K562 (cell line): Measurements from ENCODE around the gene PACSIN2. TPM values are rescaled to one million over a fixed set of nuclear protein-coding genes. Genes with fewer than 3 reads are reported as not detected.

Experiments
- ARNT ChIP-seq, 2 experiments: fragments of 450-650 bp; IDR thresholded peaks; 2 replicates each; pipeline ENCODE4 v1.6.1; 2016; ENCODE audit warnings: mild to moderate bottlenecking in 1 of 2
- ATF1 ChIP-seq, 2 experiments: fragments of 450-650 bp in 1 of 2; IDR thresholded peaks; 2 replicates each; pipeline ENCODE4 v1.6.1; 2016; ENCODE audit warnings: missing compliant biosample characterization in 1 of 2, missing genetic modification characterization in 1 of 2
- CTBP1 ChIP-seq: fragments of 450-650 bp; IDR thresholded peaks from 2 replicates; pipeline ENCODE4 v1.6.1; 2016; ENCODE audit warnings: borderline replicate concordance
- EHMT2 ChIP-seq: fragments of 450-650 bp; IDR thresholded peaks from 2 replicates; pipeline ENCODE4 v1.6.1; 2018; ENCODE audit warnings: antibody characterized with exemption
- ESRRB ChIP-seq: fragments of 250-450 bp; sonication (Bioruptor Pico); IDR thresholded peaks from 2 replicates; pipeline ENCODE4 v1.5.0; 2020; ENCODE audit warnings: mild to moderate bottlenecking, moderate library complexity, borderline replicate concordance
- ETV5 ChIP-seq: sonication (generic); formaldehyde crosslinking; IDR thresholded peaks from 2 replicates; pipeline ENCODE4 v1.4.0; 2020; ENCODE audit warnings: low read depth, mild to moderate bottlenecking, missing genetic modification reagents
- JUND ChIP-seq, 2 experiments: IDR thresholded peaks; 2 replicates in 1 of 2; 3 replicates in 1 of 2; pipeline ENCODE4 v1.6.1; 2011; ENCODE audit warnings: borderline replicate concordance in 2 of 2, low read depth in 2 of 2, low read length in 2 of 2, improper control_type of control experiment in 1 of 2, missing biosample characterization in 1 of 2, missing genetic modification characterization in 1 of 2, missing genetic modification reagents in 1 of 2
- NCOR1 ChIP-seq: fragments of 450-650 bp; IDR thresholded peaks from 2 replicates; pipeline ENCODE4 v1.6.1; 2016; ENCODE audit warnings: mild to moderate bottlenecking, moderate library complexity
- NFE2L1 ChIP-seq: fragments of 450-650 bp; IDR thresholded peaks from 2 replicates; pipeline ENCODE4 v1.6.1; 2016; ENCODE audit warnings: missing genetic modification characterization, low read depth, mild to moderate bottlenecking, missing compliant biosample characterization, moderate library complexity, borderline replicate concordance
- NFIX ChIP-seq: fragments of 250-450 bp; sonication (Bioruptor Pico); IDR thresholded peaks from 2 replicates; pipeline ENCODE4 v1.4.0; 2020; ENCODE audit warnings: low read depth, mild to moderate bottlenecking, moderate library complexity
- PHTF2 ChIP-seq: fragments of 250-450 bp; sonication (Bioruptor Pico); IDR thresholded peaks from 2 replicates; pipeline ENCODE4 v1.5.0; 2021; ENCODE audit warnings: mild to moderate bottlenecking
- PURB ChIP-seq: sonication (generic); formaldehyde crosslinking; IDR thresholded peaks from 2 replicates; pipeline ENCODE4 v1.9.0; 2021; ENCODE audit warnings: low read depth, mild to moderate bottlenecking, missing genetic modification reagents
- SMAD1 ChIP-seq: fragments of 150-350 bp; IDR thresholded peaks from 2 replicates; pipeline ENCODE4 v1.6.1; 2014; ENCODE audit warnings: low read length, low read depth; ENCODE audit not compliant: partially characterized antibody
- SMARCC2 ChIP-seq: fragments of 450-650 bp; IDR thresholded peaks from 2 replicates; pipeline ENCODE4 v1.6.1; 2017; ENCODE audit warnings: antibody characterized with exemption, moderate library complexity, mild to moderate bottlenecking, low read depth
- SNIP1 ChIP-seq: fragments of 450-650 bp; IDR thresholded peaks from 2 replicates; pipeline ENCODE4 v1.7.1; 2017; ENCODE audit warnings: low read depth, mild to moderate bottlenecking
- U2AF2 ChIP-seq: fragments of 200-400 bp; formaldehyde crosslinking; optimal IDR thresholded peaks from 2 replicates; pipeline ENCODE3; 2017; ENCODE audit warnings: low read depth, mild to moderate bottlenecking, low read length
- ZNF217 ChIP-seq: sonication (generic); formaldehyde crosslinking; IDR thresholded peaks from 2 replicates; pipeline ENCODE4 v1.8.0; 2022; ENCODE audit warnings: mild to moderate bottlenecking, missing genetic modification reagents
- ZNF274 ChIP-seq: IDR thresholded peaks from 2 replicates; pipeline ENCODE4 v1.6.1; 2011; ENCODE audit warnings: low read depth, mild to moderate bottlenecking, low read length, moderate library complexity, borderline replicate concordance
- ZNF561 ChIP-seq: fragments of 450-650 bp; formaldehyde crosslinking; conservative IDR thresholded peaks from 2 replicates; pipeline ENCODE4 v1.4.0; 2020; ENCODE audit warnings: mild to moderate bottlenecking, moderate library complexity
- polyA plus RNA-seq, 8 experiments: library from polyadenylated mRNA; depleted of rRNA in 4 of 8; stranded (reverse) in 5 of 8; unstranded in 3 of 8; fragments of >200 nt; fragmentation: Nextera tagmentation in 2 of 8; fragmentation: Illumina TruSeq in 1 of 8; extraction: Ambion mirVana in 2 of 8; extraction: Trizol in 1 of 8; gene quantifications; 2 replicates each; pipeline versions ENCODE4 v1.2.1 to v1.2.3, GENCODE V29; 2011 to 2014; ENCODE audit warnings: inconsistent platforms in 1 of 8, missing spikeins in 1 of 8
- total RNA-seq, 7 experiments: library from RNA; depleted of rRNA in 6 of 7; stranded (reverse); fragments of >200 nt in 6 of 7; fragmentation: Illumina TruSeq in 2 of 7; extraction: Trizol in 2 of 7; gene quantifications; 2 replicates each; pipeline versions ENCODE4 v1.2.1 to v1.2.3, GENCODE V29; 2011 to 2021; ENCODE audit warnings: low replicate concordance in 1 of 7
- TF ChIP-seq, protein P1 (sequence below), 2 experiments: fragments of 150-350 bp in 1 of 2; IDR thresholded peaks; 2 replicates each; pipeline ENCODE4 v1.6.1; 2012 to 2016; ENCODE audit warnings: low read depth in 2 of 2, low read length in 2 of 2, mild to moderate bottlenecking in 1 of 2, moderate library complexity in 1 of 2
- TF ChIP-seq, protein P2 (sequence below): IDR thresholded peaks from 2 replicates; pipeline ENCODE4 v1.6.1; 2011; ENCODE audit not compliant: insufficient read length; ENCODE audit errors: extremely low read depth
- TF ChIP-seq, protein P3 (sequence below): sonication (generic); formaldehyde crosslinking; IDR thresholded peaks from 2 replicates; pipeline ENCODE4 v1.8.0; 2022; ENCODE audit warnings: missing genetic modification reagents, mild to moderate bottlenecking, borderline replicate concordance

PACSIN2 gene
- total and polyA plus RNA-seq, 9 of the 15 experiments (the other 6 are each of a cell fraction or from before 2014, with no cell fraction given): 0.45 to 45.1 (median 23.9) TPM

DNA sequence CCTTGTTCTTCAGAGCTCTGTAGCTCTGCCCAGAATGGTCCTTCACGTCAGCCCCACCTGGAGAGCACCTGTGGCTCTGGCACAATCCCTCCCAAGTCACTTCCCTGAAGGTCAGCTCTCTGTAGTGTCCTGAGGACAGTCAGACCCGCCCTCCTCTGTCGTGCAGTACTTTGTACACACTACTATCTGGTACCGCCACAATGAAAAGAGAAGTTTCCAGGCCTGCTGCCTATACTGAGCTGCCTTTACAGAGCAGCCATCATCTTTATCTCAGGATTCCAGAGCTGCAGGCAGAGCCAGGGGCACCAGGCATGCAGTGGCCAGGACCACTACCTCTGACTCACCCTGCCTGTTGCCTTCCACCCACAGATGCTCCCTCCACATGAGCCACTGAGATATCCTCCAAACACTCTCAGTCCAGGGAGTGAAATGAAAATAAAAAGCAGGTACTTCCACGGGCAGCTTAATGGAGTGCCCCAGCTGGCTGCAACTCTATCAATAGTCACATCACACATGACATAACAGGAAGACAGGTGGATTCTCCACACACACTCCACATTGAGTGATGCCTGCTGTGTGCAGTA, 7.3 kb downstream of the PACSIN2 start (continued):
- TF ChIP-seq PHTF2 (CRISPR knock-in tag) (no peak), SMAD1 (no peak), ZNF274 (no peak), NFIX (CRISPR knock-in tag) (no peak), U2AF2 (no peak), SMARCC2 (peak; percentile 88; the same call in 1 of the 2 replicates), EHMT2 (no peak), NFE2L1 (tag) (no peak), CTBP1 (peak; percentile 98), ATF1 (CRISPR knock-in tag; IDR thresholded peaks at IDR 0.05) (no peak), ATF1 (tag; IDR thresholded peaks at IDR 0.05) (peak; percentile 19; the same call in 1 of the 2 replicates), ZNF217 (no peak), PURB (CRISPR knock-in tag) (no peak), JUND (IDR thresholded peaks at IDR 0.05; ENCODE audit: borderline replicate concordance, low read depth, low read length) (peak; percentile 95), JUND (tag; IDR thresholded peaks at IDR 0.05; ENCODE audit: borderline replicate concordance, low read depth, low read length) (peak; percentile 90; the same call in 2 of the 3 replicates), ZNF561 (no peak), NCOR1 (peak; percentile 94), ETV5 (CRISPR knock-in tag) (no peak), ARNT (IDR thresholded peaks at IDR 0.05) (peak in 1 of 2 experiments; percentile 46; a peak in 1 of 4 replicates), ESRRB (CRISPR knock-in tag) (no peak), SNIP1 (no peak)
- TF ChIP-seq, protein P1, sequence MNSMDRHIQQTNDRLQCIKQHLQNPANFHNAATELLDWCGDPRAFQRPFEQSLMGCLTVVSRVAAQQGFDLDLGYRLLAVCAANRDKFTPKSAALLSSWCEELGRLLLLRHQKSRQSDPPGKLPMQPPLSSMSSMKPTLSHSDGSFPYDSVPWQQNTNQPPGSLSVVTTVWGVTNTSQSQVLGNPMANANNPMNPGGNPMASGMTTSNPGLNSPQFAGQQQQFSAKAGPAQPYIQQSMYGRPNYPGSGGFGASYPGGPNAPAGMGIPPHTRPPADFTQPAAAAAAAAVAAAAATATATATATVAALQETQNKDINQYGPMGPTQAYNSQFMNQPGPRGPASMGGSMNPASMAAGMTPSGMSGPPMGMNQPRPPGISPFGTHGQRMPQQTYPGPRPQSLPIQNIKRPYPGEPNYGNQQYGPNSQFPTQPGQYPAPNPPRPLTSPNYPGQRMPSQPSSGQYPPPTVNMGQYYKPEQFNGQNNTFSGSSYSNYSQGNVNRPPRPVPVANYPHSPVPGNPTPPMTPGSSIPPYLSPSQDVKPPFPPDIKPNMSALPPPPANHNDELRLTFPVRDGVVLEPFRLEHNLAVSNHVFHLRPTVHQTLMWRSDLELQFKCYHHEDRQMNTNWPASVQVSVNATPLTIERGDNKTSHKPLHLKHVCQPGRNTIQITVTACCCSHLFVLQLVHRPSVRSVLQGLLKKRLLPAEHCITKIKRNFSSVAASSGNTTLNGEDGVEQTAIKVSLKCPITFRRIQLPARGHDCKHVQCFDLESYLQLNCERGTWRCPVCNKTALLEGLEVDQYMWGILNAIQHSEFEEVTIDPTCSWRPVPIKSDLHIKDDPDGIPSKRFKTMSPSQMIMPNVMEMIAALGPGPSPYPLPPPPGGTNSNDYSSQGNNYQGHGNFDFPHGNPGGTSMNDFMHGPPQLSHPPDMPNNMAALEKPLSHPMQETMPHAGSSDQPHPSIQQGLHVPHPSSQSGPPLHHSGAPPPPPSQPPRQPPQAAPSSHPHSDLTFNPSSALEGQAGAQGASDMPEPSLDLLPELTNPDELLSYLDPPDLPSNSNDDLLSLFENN (IDR thresholded peaks at IDR 0.05; ENCODE audit: low read depth in 2 of 2, low read length in 2 of 2): peak in 1 of 2 experiments; percentile 76; a peak in 2 of 4 replicates
- TF ChIP-seq, protein P2, sequence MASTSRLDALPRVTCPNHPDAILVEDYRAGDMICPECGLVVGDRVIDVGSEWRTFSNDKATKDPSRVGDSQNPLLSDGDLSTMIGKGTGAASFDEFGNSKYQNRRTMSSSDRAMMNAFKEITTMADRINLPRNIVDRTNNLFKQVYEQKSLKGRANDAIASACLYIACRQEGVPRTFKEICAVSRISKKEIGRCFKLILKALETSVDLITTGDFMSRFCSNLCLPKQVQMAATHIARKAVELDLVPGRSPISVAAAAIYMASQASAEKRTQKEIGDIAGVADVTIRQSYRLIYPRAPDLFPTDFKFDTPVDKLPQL: no peak
- TF ChIP-seq, protein P3, sequence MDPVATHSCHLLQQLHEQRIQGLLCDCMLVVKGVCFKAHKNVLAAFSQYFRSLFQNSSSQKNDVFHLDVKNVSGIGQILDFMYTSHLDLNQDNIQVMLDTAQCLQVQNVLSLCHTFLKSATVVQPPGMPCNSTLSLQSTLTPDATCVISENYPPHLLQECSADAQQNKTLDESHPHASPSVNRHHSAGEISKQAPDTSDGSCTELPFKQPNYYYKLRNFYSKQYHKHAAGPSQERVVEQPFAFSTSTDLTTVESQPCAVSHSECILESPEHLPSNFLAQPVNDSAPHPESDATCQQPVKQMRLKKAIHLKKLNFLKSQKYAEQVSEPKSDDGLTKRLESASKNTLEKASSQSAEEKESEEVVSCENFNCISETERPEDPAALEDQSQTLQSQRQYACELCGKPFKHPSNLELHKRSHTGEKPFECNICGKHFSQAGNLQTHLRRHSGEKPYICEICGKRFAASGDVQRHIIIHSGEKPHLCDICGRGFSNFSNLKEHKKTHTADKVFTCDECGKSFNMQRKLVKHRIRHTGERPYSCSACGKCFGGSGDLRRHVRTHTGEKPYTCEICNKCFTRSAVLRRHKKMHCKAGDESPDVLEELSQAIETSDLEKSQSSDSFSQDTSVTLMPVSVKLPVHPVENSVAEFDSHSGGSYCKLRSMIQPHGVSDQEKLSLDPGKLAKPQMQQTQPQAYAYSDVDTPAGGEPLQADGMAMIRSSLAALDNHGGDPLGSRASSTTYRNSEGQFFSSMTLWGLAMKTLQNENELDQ: no peak
